Retinal pigment epithelial cell (primary cell): Measurements from ENCODE around the gene LETM1.

Experiments used
- DNase-seq: peaks from one replicate; pipeline ENCODE4 v3.0.0-alpha.2; 2010; ENCODE audit warnings: low read depth
- H3K4me3 ChIP-seq: 2 replicates; pipeline ENCODE4 v1.5.1; 2011; ENCODE audit warnings: mild to moderate bottlenecking, low read length, control low read depth, moderate library complexity
- TF ChIP-seq, protein P1 (sequence below): conservative IDR thresholded peaks from 2 replicates; pipeline ENCODE4 v1.5.1; 2011; ENCODE audit warnings: low read depth, low read length, control low read depth, inconsistent platforms

The LETM1 gene

DNA sequence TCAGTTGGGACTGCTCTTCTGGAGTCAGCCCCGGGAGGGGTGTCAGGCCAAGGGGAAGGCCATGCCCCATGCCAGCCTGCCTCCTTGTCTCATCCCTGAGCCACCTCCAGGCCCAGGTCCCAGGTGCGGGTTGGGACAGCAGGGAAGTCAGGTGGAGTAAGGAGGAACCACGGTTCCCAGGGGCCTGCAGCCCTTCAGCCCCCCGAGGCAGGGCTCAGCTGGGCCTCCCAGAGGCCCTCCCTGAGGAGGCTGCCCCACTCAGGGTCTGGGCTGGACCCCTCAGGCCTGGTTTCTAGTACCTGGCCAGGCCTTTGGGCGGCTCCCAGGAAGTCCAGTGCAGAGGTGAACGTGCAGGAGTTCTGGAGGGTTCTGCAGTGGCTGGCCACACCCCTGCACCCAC, 86.3 kb downstream of the LETM1 start:
- no peak for DNase-seq
- H3K4me3 ChIP-seq = no peak overlapping the region
- TF ChIP-seq, protein P1, sequence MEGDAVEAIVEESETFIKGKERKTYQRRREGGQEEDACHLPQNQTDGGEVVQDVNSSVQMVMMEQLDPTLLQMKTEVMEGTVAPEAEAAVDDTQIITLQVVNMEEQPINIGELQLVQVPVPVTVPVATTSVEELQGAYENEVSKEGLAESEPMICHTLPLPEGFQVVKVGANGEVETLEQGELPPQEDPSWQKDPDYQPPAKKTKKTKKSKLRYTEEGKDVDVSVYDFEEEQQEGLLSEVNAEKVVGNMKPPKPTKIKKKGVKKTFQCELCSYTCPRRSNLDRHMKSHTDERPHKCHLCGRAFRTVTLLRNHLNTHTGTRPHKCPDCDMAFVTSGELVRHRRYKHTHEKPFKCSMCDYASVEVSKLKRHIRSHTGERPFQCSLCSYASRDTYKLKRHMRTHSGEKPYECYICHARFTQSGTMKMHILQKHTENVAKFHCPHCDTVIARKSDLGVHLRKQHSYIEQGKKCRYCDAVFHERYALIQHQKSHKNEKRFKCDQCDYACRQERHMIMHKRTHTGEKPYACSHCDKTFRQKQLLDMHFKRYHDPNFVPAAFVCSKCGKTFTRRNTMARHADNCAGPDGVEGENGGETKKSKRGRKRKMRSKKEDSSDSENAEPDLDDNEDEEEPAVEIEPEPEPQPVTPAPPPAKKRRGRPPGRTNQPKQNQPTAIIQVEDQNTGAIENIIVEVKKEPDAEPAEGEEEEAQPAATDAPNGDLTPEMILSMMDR = no peak

DNA sequence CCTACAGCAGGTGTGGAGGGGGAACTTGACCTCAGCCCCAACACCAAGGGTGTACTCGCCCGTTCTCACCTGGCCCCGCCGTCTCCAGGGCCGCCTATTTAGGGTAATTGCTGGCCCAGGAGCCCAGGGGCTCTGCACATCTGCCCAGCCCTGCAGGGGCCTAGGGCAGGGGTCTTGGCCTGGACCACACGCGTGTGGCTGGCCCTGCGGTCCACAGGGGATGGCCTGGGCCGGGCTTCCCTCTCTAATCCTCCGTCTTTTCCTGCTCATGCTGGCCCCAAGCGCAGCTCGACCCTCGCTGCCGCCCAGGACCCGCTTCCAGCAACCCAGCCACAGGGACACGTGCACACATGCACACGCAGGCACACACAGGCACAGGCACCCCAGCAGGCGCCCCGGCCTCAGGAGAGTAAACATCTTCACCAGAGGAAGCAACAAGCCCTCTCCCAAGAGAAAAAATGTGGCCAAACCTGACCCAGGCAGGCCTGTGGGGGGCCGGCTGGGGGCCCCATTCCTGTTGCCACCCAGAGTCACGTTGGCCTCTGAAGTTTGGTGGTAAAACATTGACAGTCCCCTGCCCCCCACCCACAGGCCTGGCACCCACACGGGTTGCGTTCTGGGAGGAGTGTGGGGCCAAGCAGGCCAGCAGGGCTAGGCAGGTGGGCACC, 87.5 kb downstream of the LETM1 start:
- no peak overlapping the region for H3K4me3 ChIP-seq
- TF ChIP-seq, protein P1 = no peak

DNA sequence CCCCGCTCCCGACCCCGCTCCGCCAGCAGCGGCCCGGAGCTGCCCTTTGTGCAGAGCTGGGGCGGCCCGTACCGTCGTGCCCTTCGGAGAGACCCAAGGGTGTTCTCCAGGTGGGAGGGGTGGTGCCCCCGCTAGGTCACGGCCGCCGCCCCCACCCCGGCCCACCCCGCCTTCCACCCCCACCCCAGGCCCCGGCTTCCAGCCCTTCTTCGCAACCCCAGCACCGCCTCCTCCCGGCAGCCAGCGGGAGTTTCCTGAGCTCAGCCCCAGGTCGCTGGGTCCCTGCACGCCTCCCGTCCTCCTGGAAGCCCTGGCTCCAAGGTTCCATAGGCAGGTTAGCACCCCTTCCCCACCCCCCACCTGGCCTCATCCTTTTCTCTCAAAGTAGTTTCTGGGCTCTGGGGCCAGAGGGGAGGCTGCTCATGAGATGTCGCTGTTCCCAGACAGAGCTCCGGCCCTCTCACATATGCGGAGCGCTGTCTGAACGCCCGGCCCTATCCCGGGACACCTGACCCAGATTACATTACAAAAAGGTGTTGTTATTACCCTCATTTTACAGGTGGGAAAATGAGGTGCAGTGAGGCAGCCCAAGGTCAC, 88.1 kb downstream of the LETM1 start:
- TF ChIP-seq, protein P1 = peak; percentile 52
- H3K4me3 ChIP-seq = peak overlapping the region; percentile 17
- no peak for DNase-seq

More for the DNA sequence above, 87.5 kb downstream of the LETM1 start:
- no peak for DNase-seq

DNA sequence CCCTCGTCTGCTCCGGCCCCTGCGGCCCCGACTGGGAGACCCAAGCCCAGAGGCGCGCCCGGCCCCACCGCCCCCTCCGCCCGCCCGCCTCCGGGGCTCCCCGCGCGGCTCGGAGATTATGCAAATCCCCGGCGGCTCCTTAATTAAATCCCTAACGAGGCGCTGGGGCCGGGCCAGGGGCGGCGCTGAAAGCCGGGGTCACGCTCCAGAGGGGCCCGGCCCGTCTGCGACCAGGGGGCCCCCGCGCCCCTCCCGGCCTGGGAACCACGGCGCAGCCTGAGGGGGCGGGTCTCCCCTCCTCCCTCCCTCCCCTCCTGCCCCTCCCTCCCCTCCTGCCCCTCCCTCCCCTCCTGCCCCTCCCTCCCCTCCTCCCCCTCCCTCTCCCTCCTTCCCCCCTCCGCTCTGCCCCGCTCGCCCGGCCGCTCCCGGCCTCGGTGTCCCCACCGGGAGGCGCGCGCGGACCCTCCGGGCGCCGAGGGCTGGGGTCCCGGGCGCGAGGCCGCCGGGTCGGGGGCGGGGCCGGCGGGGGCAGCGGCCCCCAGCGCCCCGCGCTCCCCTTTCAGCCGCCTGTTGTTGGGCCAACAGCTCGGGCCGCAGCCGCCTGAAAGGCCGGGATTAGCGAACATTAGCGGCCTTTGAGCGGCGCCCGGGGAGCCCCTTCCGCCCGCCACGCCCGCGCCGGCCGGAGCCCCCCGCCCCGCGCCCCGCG, 88.7 kb downstream of the LETM1 start:
- TF ChIP-seq, protein P1 = no peak
- DNase-seq = no peak
- peak overlapping the region; percentile 17 for H3K4me3 ChIP-seq

DNA sequence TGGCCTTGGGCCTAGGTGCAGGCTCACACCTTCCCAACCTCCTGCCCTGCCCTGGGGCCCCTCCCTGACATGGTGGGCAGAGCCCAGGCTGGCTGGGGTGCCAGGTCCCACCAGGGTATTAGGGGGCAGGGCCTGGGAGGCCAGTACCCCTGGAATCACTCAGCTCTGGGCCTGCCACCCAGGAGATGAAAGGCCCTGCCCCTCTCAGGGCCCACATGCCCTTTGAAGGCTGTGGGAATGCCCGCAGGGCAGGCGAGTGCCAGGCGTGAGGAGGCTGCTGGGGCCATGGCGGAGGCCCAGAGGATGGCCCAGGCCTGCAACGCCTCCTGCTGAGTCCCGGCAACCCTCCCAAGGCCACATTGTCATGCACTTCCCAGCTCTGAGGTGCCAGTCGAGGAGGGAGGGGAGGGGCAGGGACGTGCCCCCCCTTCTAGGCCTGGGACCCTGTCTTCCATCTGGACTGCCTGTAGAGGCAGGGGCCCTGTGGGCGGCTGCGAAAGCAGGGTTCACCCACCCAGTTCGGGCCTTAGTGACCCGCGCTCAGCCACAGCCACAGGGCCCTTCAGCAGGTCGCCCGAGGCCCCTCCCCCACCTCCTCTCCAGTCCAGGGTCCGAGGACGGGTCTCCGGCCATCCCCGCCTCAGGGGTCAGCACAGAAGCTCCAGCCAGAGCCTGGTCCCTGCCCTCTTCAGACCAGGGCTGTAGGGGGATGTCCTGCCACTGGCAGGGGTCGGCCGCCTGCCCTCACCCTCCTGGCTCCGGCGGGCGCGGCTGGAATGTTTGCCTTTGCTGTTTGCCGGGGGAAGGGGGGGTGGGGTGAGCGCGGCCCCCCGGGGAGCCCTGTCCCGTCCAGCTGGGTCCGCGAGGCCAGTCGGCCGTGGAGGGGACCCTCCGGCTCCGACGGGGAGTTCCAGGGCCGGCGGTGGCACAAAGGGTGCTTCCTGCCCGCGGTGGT, 89.6 kb downstream of the LETM1 start:
- TF ChIP-seq, protein P1 = no peak
- no peak overlapping the region for H3K4me3 ChIP-seq
- DNase-seq = no peak

DNA sequence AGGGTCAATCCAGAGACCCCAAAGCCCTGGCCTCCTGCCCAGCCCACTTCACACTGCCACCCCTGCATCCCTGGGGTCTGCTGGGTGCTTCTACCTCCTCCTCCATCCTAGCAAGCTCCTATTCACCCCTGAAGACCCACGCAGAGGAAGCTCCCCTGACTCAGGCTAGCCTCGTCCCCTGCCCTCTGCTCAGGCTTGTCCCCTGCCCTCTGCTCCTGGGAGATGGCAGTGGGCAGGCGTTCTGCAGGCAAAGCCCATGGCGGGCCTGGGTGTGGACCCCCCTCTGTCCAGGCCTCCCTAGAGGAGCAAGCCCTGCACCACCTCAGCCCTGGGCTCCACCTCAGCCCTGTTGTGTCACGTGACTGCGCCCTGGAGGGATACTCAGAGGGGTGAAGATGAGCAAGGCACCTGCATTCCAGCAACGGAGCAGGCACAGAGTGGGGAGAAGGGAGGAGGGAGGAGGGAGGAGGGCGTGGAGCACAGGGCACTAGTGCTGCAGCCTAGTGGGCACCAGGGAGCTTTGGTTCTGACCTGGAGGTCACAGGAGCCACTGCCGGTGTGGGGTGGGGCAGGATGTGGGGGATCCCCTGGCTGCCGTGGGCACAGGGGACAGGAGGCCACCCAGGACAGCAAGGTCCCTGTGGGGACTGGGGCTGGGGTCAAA, 90.4 kb downstream of the LETM1 start:
- H3K4me3 ChIP-seq = no peak overlapping the region
- no peak for DNase-seq

More for the DNA sequence above, 90.4 kb downstream of the LETM1 start:
- TF ChIP-seq, protein P1 = no peak
